HepG2 (cell line): Measurements from ENCODE around the gene TMEM164. TPM values are rescaled to one million over a fixed set of nuclear protein-coding genes. Genes with fewer than 3 reads are reported as not detected.

ENCODE experiments used
- BCL6 ChIP-seq: IDR thresholded peaks from 2 replicates; pipeline ENCODE4 v1.6.1; 2016; ENCODE audit warnings: missing genetic modification reagents, missing compliant biosample characterization
- HNF1B ChIP-seq: sonication (generic); formaldehyde crosslinking; IDR thresholded peaks from 2 replicates; pipeline ENCODE4 v1.5.1; 2020; ENCODE audit warnings: mild to moderate bottlenecking, moderate library complexity, missing genetic modification reagents
- MLXIP ChIP-seq: sonication (generic); formaldehyde crosslinking; IDR thresholded peaks from 2 replicates; pipeline ENCODE4 v1.9.0; 2021; ENCODE audit warnings: missing genetic modification reagents, borderline replicate concordance
- NR2F2 ChIP-seq: IDR thresholded peaks from 2 replicates; pipeline ENCODE4 v1.6.1; 2012; ENCODE audit warnings: low read depth, inconsistent platforms, borderline replicate concordance
- PRDM15 ChIP-seq: sonication (generic); formaldehyde crosslinking; IDR thresholded peaks from 2 replicates; pipeline ENCODE4 v1.4.0; 2020; ENCODE audit warnings: missing genetic modification reagents
- RARA ChIP-seq: IDR thresholded peaks from 2 replicates; pipeline ENCODE4 v1.6.1; 2016; ENCODE audit warnings: missing genetic modification reagents, missing compliant biosample characterization
- SKI ChIP-seq: fragments of 450-650 bp; IDR thresholded peaks from one replicate; pipeline ENCODE4 v1.6.1; 2018; ENCODE audit warnings: mild to moderate bottlenecking; ENCODE audit not compliant: partially characterized antibody
- SMARCE1 ChIP-seq: fragments of 450-650 bp; IDR thresholded peaks from 2 replicates; pipeline ENCODE4 v1.6.1; 2017; ENCODE audit warnings: borderline replicate concordance
- ZBTB8A ChIP-seq: sonication (generic); formaldehyde crosslinking; IDR thresholded peaks from 2 replicates; pipeline ENCODE4 v1.4.0; 2020; ENCODE audit warnings: mild to moderate bottlenecking, low read depth, missing genetic modification reagents, borderline replicate concordance
- ZMYM4 ChIP-seq: sonication (generic); formaldehyde crosslinking; IDR thresholded peaks from 2 replicates; pipeline ENCODE4 v1.8.1; 2023; ENCODE audit warnings: mild to moderate bottlenecking, missing genetic modification reagents
- ZNF335 ChIP-seq: sonication (generic); formaldehyde crosslinking; IDR thresholded peaks from 2 replicates; pipeline ENCODE4 v1.4.0; 2020; ENCODE audit warnings: missing genetic modification reagents
- ZNF572 ChIP-seq: sonication (generic); formaldehyde crosslinking; IDR thresholded peaks from 2 replicates; pipeline ENCODE4 v1.5.1; 2020; ENCODE audit warnings: mild to moderate bottlenecking, missing genetic modification reagents
- ZNF703 ChIP-seq: sonication (generic); formaldehyde crosslinking; IDR thresholded peaks from 2 replicates; pipeline ENCODE4 v1.5.1; 2020; ENCODE audit warnings: missing genetic modification reagents, mild to moderate bottlenecking, moderate library complexity, borderline replicate concordance
- polyA plus RNA-seq, 8 experiments: library from polyadenylated mRNA; depleted of rRNA in 3 of 8; stranded (reverse) in 7 of 8; unstranded in 1 of 8; fragments of >200 nt; fragmentation: Illumina TruSeq in 4 of 8; extraction: Trizol in 4 of 8; gene quantifications; 2 replicates each; pipeline versions ENCODE4 v1.2.1 to v1.2.3, GENCODE V29; 2011 to 2016; ENCODE audit warnings: low read depth in 4 of 8, missing spikeins in 1 of 8, mixed read lengths in 1 of 8; ENCODE audit not compliant: insufficient read depth in 1 of 8
- total RNA-seq, 5 experiments: library from RNA; depleted of rRNA; stranded (reverse); fragments of >200 nt; fragmentation: Illumina TruSeq; extraction: Trizol; gene quantifications; 2 replicates each; pipeline ENCODE4 v1.2.3, GENCODE V29; 2016; ENCODE audit warnings: low read depth in 1 of 5
- TF ChIP-seq, protein P1 (sequence below): sonication (generic); formaldehyde crosslinking; IDR thresholded peaks from 2 replicates; pipeline ENCODE4 v1.4.0; 2020; ENCODE audit warnings: missing genetic modification reagents
- TF ChIP-seq, protein P2 (sequence below): IDR thresholded peaks from 2 replicates; pipeline ENCODE4 v1.6.1; 2016; ENCODE audit warnings: low read depth
- TF ChIP-seq, protein P3 (sequence below): sonication (generic); IDR thresholded peaks from 2 replicates; pipeline ENCODE4 v1.6.1; 2016; ENCODE audit warnings: low read depth, borderline replicate concordance

Gene TMEM164
- total and polyA plus RNA-seq, 2 of the 13 experiments (the other 11 are each of a cell fraction or from before 2014, with no cell fraction given), result 5.8 to 13.2 TPM

GRCh38 chrX:110036162-110037033 is 33.5 kb downstream of the TMEM164 start (continued):
- TF ChIP-seq PRDM15 (CRISPR knock-in tag) (no peak), SKI (no peak), SMARCE1 (no peak), ZNF572 (CRISPR knock-in tag) (no peak), NR2F2 (peak; percentile 97), MLXIP (CRISPR knock-in tag) (no peak), HNF1B (CRISPR knock-in tag) (0 out of 2 replicates have a peak, but pooled peaks have one; percentile 23), ZNF335 (no peak), ZBTB8A (CRISPR knock-in tag) (no peak), ZMYM4 (peak; percentile 88), ZNF703 (CRISPR knock-in tag) (no peak), RARA (CRISPR knock-in tag) (peak; percentile 64), BCL6 (CRISPR knock-in tag) (peak; percentile 87)
- TF ChIP-seq, protein P1, sequence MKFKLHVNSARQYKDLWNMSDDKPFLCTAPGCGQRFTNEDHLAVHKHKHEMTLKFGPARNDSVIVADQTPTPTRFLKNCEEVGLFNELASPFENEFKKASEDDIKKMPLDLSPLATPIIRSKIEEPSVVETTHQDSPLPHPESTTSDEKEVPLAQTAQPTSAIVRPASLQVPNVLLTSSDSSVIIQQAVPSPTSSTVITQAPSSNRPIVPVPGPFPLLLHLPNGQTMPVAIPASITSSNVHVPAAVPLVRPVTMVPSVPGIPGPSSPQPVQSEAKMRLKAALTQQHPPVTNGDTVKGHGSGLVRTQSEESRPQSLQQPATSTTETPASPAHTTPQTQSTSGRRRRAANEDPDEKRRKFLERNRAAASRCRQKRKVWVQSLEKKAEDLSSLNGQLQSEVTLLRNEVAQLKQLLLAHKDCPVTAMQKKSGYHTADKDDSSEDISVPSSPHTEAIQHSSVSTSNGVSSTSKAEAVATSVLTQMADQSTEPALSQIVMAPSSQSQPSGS, result peak; percentile 39; the same call in 1 of the 2 replicates
- TF ChIP-seq, protein P2, sequence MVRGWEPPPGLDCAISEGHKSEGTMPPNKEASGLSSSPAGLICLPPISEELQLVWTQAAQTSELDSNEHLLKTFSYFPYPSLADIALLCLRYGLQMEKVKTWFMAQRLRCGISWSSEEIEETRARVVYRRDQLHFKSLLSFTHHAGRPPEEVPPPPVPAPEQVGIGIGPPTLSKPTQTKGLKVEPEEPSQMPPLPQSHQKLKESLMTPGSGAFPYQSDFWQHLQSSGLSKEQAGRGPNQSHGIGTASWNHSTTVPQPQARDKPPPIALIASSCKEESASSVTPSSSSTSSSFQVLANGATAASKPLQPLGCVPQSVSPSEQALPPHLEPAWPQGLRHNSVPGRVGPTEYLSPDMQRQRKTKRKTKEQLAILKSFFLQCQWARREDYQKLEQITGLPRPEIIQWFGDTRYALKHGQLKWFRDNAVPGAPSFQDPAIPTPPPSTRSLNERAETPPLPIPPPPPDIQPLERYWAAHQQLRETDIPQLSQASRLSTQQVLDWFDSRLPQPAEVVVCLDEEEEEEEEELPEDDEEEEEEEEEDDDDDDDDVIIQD (CRISPR knock-in tag), result peak; percentile 96
- TF ChIP-seq, protein P3, sequence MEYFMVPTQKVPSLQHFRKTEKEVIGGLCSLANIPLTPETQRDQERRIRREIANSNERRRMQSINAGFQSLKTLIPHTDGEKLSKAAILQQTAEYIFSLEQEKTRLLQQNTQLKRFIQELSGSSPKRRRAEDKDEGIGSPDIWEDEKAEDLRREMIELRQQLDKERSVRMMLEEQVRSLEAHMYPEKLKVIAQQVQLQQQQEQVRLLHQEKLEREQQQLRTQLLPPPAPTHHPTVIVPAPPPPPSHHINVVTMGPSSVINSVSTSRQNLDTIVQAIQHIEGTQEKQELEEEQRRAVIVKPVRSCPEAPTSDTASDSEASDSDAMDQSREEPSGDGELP, result no peak; the same call in 1 of the 2 replicates
